Measurements from ENCODE around the gene TPSG1.
"Not testable (repeated sequence)": the region's sequence is repeated elsewhere in the genome, so short reads cannot be mapped to it uniquely, and the experiment has no call there.

The TPSG1 gene

GRCh38 chr16:1230471-1231212, 5.6 kb upstream of the TPSG1 start:
- not testable (repeated sequence) for DNase-seq (ENCODE audit: low spot score)

GRCh38 chr16:1230084-1230470, 5.0 kb upstream of the TPSG1 start, which contains the start of gene TPSB2:
TPSB2 (minus strand) TSS chr16:1230184; CDS start chr16:1229951, 233 bp downstream.
- not testable (repeated sequence) for DNase-seq (ENCODE audit: low spot score)

GRCh38 chr16:1229476-1229875, 4.4 kb upstream of the TPSG1 start:
- not testable (repeated sequence) for DNase-seq (ENCODE audit: low spot score)

GRCh38 chr16:1228227-1228626, 3.2 kb upstream of the TPSG1 start:
- not testable (repeated sequence) for DNase-seq (ENCODE audit: low spot score)

GRCh38 chr16:1226692-1227091, 1.6 kb upstream of the TPSG1 start:
- DNase-seq (ENCODE audit: low spot score): not testable (repeated sequence)

GRCh38 chr16:1225728-1226311, 752 bp upstream of the TPSG1 start:
- not testable (repeated sequence) for DNase-seq (ENCODE audit: low spot score)

- DNase-seq (ENCODE audit: low spot score): no peak
Observed at GRCh38 chr16:1224558-1224957, 510 bp downstream of the TPSG1 start.

GRCh38 chr16:1223355-1224214, 1.5 kb downstream of the TPSG1 start:
- no peak for DNase-seq (ENCODE audit: low spot score)

GRCh38 chr16:1222553-1223354, 2.3 kb downstream of the TPSG1 start:
- DNase-seq (ENCODE audit: low spot score): no peak

GRCh38 chr16:1221628-1222552, 3.2 kb downstream of the TPSG1 start:
- no peak for DNase-seq (ENCODE audit: low spot score)

GRCh38 chr16:1220841-1221627, 4.0 kb downstream of the TPSG1 start:
- no peak for DNase-seq (ENCODE audit: low spot score)

- DNase-seq (ENCODE audit: low spot score): no peak
Observed at GRCh38 chr16:1220098-1220728, 4.9 kb downstream of the TPSG1 start.

- DNase-seq (ENCODE audit: low spot score): no peak
Observed at GRCh38 chr16:1218930-1219611, 6.0 kb downstream of the TPSG1 start.

- DNase-seq (ENCODE audit: low spot score): no peak
Observed at GRCh38 chr16:1218061-1218929, 6.8 kb downstream of the TPSG1 start.

- DNase-seq (ENCODE audit: low spot score): no peak
Observed at GRCh38 chr16:1217526-1217925, 7.5 kb downstream of the TPSG1 start.

GRCh38 chr16:1216681-1217400, 8.2 kb downstream of the TPSG1 start:
- DNase-seq (ENCODE audit: low spot score): no peak

GRCh38 chr16:1216296-1216619, 8.8 kb downstream of the TPSG1 start:
- DNase-seq (ENCODE audit: low spot score): no peak

Measured in cerebellar cortex (tissue), 1 donor.